Astrocyte (in vitro differentiated cells and primary cell): ENCODE measurements around the gene BMPR1A. TPM values are rescaled to one million over a fixed set of nuclear protein-coding genes. Genes with fewer than 3 reads are reported as not detected.

ENCODE experiments used
- DNase-seq: peaks from one replicate; pipeline ENCODE4 v3.0.0-alpha.2; 2010; ENCODE audit warnings: low read depth
- FAIRE-seq: peaks from 2 replicates; lab custom pipeline; 2011; peaks lifted over from hg19 to GRCh38; lab: Jason Lieb, UNC
- H2AFZ ChIP-seq: 2 replicates; pipeline ENCODE4 v1.6.0; 2012; ENCODE audit warnings: low read depth, low read length, inconsistent platforms
- H3K27ac ChIP-seq: 2 replicates; pipeline ENCODE4 v1.5.1; 2011; ENCODE audit warnings: low read depth, low read length, inconsistent platforms
- H3K27me3 ChIP-seq: 2 replicates; pipeline ENCODE4 v1.6.0; 2011; ENCODE audit warnings: low read length, inconsistent platforms; ENCODE audit not compliant: insufficient read depth
- H3K36me3 ChIP-seq: 2 replicates; pipeline ENCODE4 v1.5.1; 2011; ENCODE audit warnings: low read length, inconsistent platforms; ENCODE audit not compliant: insufficient read depth
- H3K4me1 ChIP-seq: 2 replicates; pipeline ENCODE4 v1.5.1; 2011; ENCODE audit warnings: low read length, inconsistent platforms; ENCODE audit not compliant: insufficient read depth
- H3K4me2 ChIP-seq: 2 replicates; pipeline ENCODE4 v1.6.0; 2012; ENCODE audit warnings: low read length, inconsistent platforms
- H3K4me3 ChIP-seq: 2 replicates; pipeline ENCODE4 v1.5.1; 2011; ENCODE audit warnings: low read depth, mild to moderate bottlenecking, low read length, inconsistent platforms; ENCODE audit not compliant: insufficient read depth
- H3K79me2 ChIP-seq: 2 replicates; pipeline ENCODE4 v1.6.0; 2012; ENCODE audit warnings: mild to moderate bottlenecking, low read length, inconsistent platforms; ENCODE audit not compliant: insufficient read depth
- H3K9ac ChIP-seq: 2 replicates; pipeline ENCODE4 v1.6.0; 2012; ENCODE audit warnings: mild to moderate bottlenecking, low read length, inconsistent platforms
- H3K9me3 ChIP-seq: 2 replicates; pipeline ENCODE4 v1.5.1; 2012; ENCODE audit warnings: low read depth, mild to moderate bottlenecking, low read length, inconsistent platforms; ENCODE audit not compliant: insufficient read depth
- H4K20me1 ChIP-seq: 2 replicates; pipeline ENCODE4 v1.6.0; 2012; ENCODE audit warnings: low read length, inconsistent platforms; ENCODE audit not compliant: insufficient read depth
- H3K27ac Mint-ChIP-seq: one replicate; pipeline ENCODE4 v1.8.0; 2021; ENCODE audit warnings: mild to moderate bottlenecking, mixed read lengths; ENCODE audit not compliant: unreplicated experiment
- H3K27me3 Mint-ChIP-seq: one replicate; pipeline ENCODE4 v1.8.0; 2021; ENCODE audit warnings: low read depth, mixed read lengths; ENCODE audit not compliant: unreplicated experiment
- H3K36me3 Mint-ChIP-seq: one replicate; pipeline ENCODE4 v1.8.0; 2021; ENCODE audit warnings: low read depth, mixed read lengths; ENCODE audit not compliant: unreplicated experiment
- H3K4me1 Mint-ChIP-seq: one replicate; pipeline ENCODE4 v1.8.0; 2021; ENCODE audit warnings: low read depth, mixed read lengths; ENCODE audit not compliant: unreplicated experiment
- H3K4me3 Mint-ChIP-seq: one replicate; pipeline ENCODE4 v1.8.0; 2021; ENCODE audit warnings: mild to moderate bottlenecking, moderate library complexity, mixed read lengths; ENCODE audit not compliant: unreplicated experiment
- H3K9me3 Mint-ChIP-seq: one replicate; pipeline ENCODE4 v1.8.0; 2021; ENCODE audit warnings: mild to moderate bottlenecking, mixed read lengths; ENCODE audit not compliant: unreplicated experiment
- EZH2 ChIP-seq: IDR thresholded peaks from 2 replicates; pipeline ENCODE4 v1.6.1; 2012; ENCODE audit warnings: mild to moderate bottlenecking, low read length, inconsistent platforms; ENCODE audit not compliant: insufficient read depth
- total RNA-seq: library from RNA; stranded (reverse); gene quantifications from 2 replicates; pipeline ENCODE4 v1.2.1, GENCODE V29; 2021
- TF ChIP-seq, protein P1 (sequence below): IDR thresholded peaks from 2 replicates; pipeline ENCODE4 v1.5.1; 2011; ENCODE audit warnings: low read depth, mild to moderate bottlenecking, inconsistent platforms, low read length, moderate library complexity; ENCODE audit not compliant: insufficient read depth

Gene BMPR1A
- total RNA-seq, 1 donor from 2014 or later: 52.2 TPM

- H3K36me3 ChIP-seq: no peaks in the 10 kb centered on the region
- no peaks in the 10 kb centered on the region for H3K4me1 ChIP-seq
- H3K27me3 ChIP-seq: no peaks in the 10 kb centered on the region
- no peak overlapping the region for H3K9ac ChIP-seq
- H3K79me2 ChIP-seq: peaks cover 26% of the 10 kb centered on the region
- Mint-ChIP-seq H3K4me1 (peaks cover 12% of the 10 kb centered on the region), H3K27ac (no peak overlapping the region), H3K9me3 (no peaks in the 10 kb centered on the region), H3K36me3 (no peaks in the 10 kb centered on the region), H3K27me3 (no peaks in the 10 kb centered on the region), H3K4me3 (no peak overlapping the region)
- no peak overlapping the region for H3K27ac ChIP-seq
- no peak overlapping the region for H3K4me2 ChIP-seq
- no peak overlapping the region for H2AFZ ChIP-seq
- DNase-seq (no peak), FAIRE-seq (no peak)
- H3K4me3 ChIP-seq: no peak overlapping the region
- peaks cover 6% of the 10 kb centered on the region for H4K20me1 ChIP-seq
- TF ChIP-seq EZH2: no peak
- TF ChIP-seq, protein P1, sequence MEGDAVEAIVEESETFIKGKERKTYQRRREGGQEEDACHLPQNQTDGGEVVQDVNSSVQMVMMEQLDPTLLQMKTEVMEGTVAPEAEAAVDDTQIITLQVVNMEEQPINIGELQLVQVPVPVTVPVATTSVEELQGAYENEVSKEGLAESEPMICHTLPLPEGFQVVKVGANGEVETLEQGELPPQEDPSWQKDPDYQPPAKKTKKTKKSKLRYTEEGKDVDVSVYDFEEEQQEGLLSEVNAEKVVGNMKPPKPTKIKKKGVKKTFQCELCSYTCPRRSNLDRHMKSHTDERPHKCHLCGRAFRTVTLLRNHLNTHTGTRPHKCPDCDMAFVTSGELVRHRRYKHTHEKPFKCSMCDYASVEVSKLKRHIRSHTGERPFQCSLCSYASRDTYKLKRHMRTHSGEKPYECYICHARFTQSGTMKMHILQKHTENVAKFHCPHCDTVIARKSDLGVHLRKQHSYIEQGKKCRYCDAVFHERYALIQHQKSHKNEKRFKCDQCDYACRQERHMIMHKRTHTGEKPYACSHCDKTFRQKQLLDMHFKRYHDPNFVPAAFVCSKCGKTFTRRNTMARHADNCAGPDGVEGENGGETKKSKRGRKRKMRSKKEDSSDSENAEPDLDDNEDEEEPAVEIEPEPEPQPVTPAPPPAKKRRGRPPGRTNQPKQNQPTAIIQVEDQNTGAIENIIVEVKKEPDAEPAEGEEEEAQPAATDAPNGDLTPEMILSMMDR: no peak
- H3K9me3 ChIP-seq: no peaks in the 10 kb centered on the region
These were observed 4.9 kb upstream of the BMPR1A start for GRCh38 chr10:86751477-86751876.

- no peak overlapping the region for H3K4me3 ChIP-seq
- no peak overlapping the region for H3K27ac Mint-ChIP-seq
- no peaks in the 10 kb centered on the region for H3K27me3 ChIP-seq
- no peak for DNase-seq
- no peaks in the 10 kb centered on the region for H3K4me1 ChIP-seq
- peaks cover 6% of the 10 kb centered on the region for H4K20me1 ChIP-seq
- H2AFZ ChIP-seq: no peak overlapping the region
- H3K79me2 ChIP-seq: peaks cover 33% of the 10 kb centered on the region
- no peaks in the 10 kb centered on the region for H3K9me3 ChIP-seq
- no peak overlapping the region for H3K27ac ChIP-seq
- H3K4me1 Mint-ChIP-seq: peaks cover 12% of the 10 kb centered on the region
- FAIRE-seq: no peak
- no peak overlapping the region for H3K4me2 ChIP-seq
- TF ChIP-seq, protein P1: no peak
- no peak for TF ChIP-seq EZH2
- no peaks in the 10 kb centered on the region for H3K36me3 ChIP-seq
- H3K4me3 Mint-ChIP-seq: no peak overlapping the region
- H3K9ac ChIP-seq: no peak overlapping the region
- no peaks in the 10 kb centered on the region for H3K36me3 Mint-ChIP-seq
- H3K9me3 Mint-ChIP-seq: no peaks in the 10 kb centered on the region
- no peaks in the 10 kb centered on the region for H3K27me3 Mint-ChIP-seq
These were observed 4.1 kb upstream of the BMPR1A start for GRCh38 chr10:86752311-86752710.

DNA sequence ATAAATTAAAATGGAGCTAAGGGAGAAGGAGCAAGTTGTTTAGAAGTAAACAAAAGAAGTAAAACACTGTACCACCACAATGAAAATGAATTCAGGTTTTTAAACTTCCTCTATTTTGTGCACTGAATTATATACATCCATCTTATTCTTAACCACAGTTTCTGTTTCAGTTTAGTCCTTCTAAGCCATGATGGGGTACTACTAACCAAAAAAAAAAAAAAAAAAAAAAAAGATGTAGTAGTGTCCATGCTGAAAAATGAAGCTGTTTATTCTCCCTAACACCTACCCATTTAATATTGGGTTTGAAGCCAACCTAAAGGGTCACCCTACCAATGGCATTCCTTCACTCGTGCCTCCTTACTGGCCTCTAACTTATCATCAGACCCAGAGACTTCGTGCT lies 3.4 kb upstream of the BMPR1A start:
- DNase-seq: no peak
- H3K36me3 Mint-ChIP-seq: no peaks in the 10 kb centered on the region
- peaks cover 12% of the 10 kb centered on the region for H3K4me1 Mint-ChIP-seq
- no peak overlapping the region for H3K27ac Mint-ChIP-seq
- no peak overlapping the region for H3K4me3 Mint-ChIP-seq
- H3K36me3 ChIP-seq: no peaks in the 10 kb centered on the region
- H2AFZ ChIP-seq: no peak overlapping the region
- H3K9me3 ChIP-seq: no peaks in the 10 kb centered on the region
- no peak for FAIRE-seq
- H3K9ac ChIP-seq: no peak overlapping the region
- no peaks in the 10 kb centered on the region for H3K27me3 ChIP-seq
- peaks cover 5% of the 10 kb centered on the region for H3K4me1 ChIP-seq
- TF ChIP-seq, protein P1: no peak
- TF ChIP-seq EZH2: no peak
- H3K9me3 Mint-ChIP-seq: no peaks in the 10 kb centered on the region
- H3K4me3 ChIP-seq: no peak overlapping the region
- H3K79me2 ChIP-seq: peaks cover 40% of the 10 kb centered on the region
- no peak overlapping the region for H3K4me2 ChIP-seq
- H3K27ac ChIP-seq: no peak overlapping the region
- H3K27me3 Mint-ChIP-seq: no peaks in the 10 kb centered on the region
- peaks cover 12% of the 10 kb centered on the region for H4K20me1 ChIP-seq
